HCEC 1CT (cell line): ENCODE measurements around the gene CCDC170.

ENCODE experiments used
- DNase-seq: peaks from one replicate; pipeline ENCODE4 v3.0.0-alpha.2; 2017

Gene CCDC170

DNA sequence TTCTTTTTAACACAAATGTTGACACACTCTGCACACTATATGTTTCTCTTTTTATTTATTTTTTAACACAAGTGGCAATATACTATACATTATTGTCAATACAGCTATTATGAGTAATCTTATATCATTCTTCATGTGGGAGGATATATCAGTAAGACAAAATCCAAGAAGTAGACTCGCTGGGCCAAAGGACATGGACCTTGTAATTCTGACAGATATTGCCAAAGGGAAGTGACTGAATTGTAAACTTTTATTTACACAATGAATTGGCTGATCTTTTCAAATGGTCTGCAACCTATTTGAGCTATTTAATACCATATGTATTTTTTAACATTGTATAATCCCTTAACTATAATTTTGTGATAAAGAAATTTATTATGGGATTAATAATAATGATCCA is 56.0 kb downstream of the CCDC170 start:
- no peak for DNase-seq

DNA sequence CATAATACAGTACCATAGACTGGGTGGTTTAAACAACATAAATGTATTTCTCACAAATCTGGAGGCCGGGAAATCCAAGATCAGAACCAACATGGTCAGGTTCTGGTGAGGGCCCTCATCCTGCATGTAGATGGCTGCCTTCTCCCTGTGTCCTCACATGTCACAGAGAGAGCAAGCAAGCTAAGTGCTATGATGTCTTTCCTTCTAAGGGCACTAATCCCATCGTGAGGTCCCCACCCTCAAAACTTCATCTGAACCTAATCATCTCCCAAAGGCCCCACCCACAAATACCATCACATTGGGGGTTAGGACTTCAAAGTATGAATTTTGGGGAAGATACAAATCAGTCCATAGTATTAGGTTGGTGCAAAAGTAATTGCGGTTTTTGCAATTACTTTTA is 56.8 kb downstream of the CCDC170 start:
- DNase-seq: no peak

DNA sequence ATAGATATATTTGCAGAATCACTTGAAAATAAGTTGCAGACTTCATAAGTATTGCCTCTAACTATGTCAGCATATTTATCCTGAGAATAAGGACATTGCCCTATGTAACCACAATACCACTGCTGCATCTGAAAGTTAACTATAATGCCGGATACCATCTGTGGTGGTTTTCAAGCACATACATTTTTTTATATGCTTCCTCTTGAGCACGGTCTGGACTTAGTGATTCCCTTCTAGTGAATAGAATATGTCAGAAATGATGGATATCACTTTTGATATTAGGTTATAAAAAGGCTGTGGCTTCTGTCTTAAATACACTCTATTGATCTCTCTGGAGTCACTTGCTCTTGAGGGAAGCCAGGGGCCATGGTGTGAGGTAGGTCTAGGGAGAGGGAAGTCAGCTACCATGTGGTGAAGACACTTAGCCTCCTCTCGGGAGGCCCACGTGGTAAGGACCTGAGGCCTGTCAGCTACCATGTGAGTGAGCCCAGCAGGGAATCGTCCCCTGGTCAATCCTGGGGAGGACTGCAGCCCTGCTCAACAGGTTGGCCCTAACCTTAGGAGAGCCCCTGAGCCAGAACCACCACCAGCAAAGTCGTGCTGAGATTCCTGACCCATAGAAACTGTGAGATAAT is 57.5 kb downstream of the CCDC170 start:
- DNase-seq: no peak

DNA sequence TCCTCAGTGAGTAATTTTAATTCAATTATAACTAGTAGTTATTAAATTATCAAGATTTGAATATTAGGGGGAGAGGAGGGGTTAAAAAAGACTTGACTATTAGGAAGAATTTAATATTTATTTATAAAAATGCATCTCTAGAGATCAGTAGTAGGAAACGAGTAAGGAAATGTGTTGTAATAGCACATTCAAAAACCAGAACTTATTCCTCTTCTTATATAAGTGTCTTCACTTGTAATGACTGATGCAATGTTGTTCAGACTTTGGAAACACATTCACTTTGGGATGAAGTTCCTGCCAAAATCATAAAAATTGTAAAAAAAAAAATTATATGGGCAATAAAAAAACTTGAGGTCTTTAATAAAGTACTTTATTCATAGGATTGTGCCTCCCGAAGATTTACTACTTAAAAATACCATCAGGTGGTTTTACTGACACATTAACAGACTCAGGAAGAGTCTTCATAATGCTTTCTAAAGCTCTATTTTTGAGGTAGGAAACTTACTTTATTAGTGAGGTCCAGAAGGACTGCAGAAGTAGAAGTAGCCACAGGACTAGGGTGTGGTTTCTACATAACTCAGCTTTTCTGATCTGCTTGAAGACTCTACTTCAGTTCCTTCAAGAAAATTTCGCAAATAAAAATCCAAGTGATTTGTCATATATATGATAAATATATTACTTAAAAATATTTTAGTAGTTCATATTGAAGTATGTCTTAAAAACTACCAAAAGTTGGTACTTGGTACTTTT is 59.8 kb downstream of the CCDC170 start:
- no peak for DNase-seq

DNA sequence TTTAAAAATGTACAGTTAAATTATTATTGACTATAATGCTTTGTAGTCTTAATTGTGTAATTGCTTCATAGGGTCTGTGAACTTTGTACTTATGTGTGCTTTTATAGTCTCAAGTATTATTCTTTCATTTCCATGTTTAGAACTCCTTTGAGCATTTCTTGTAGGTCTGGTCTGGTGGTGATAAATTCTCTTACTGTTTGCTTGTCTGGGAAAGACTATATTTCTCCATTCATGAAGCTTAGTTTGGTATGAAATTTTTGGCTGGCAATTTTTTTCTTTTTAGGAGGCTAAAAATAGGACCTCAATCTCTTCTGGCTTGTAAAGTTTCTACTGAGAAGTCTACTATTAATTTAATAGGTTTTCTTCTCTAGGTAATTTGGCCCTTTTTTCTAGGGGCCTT is 67.4 kb downstream of the CCDC170 start:
- DNase-seq: no peak

DNA sequence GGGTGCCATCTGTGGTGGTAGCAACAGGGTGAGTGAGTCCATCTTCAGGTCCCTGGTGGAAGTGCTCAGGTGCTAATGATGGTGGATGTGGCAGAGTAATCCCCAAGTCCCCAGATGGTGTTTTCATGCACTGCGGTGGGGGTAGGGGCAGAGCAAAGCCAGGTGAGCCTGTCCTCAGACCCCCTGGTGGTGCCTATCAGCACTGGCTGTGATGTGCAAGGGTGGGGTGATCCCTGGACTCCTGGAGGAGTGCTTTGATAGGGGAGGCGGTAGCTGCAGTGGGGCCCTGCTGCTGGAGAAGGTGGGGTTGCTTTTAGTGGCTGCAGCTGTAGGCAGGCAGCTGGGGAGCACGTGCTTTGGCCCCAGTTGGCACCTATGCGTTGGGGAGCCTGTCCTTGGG is 70.8 kb downstream of the CCDC170 start:
- no peak for DNase-seq

DNA sequence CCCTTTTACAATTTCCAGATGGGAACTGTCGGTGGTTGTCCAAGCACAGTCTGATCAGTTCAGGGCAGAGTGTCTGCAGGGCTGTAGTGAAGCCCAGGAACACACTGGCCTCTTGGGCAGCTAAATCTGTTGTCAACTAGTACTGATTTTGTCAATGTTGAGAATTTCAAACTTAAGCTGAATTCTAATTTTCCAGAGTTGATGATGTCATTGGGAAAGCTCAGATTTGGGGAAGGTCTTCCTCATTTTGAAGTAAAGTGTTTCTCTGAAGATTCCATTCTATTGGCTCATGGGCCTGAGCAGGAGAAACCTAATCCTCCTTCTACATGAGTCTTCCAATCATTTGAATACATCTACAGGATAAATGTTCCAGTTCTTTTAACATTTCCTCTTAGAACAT is 72.1 kb downstream of the CCDC170 start:
- DNase-seq: no peak

DNA sequence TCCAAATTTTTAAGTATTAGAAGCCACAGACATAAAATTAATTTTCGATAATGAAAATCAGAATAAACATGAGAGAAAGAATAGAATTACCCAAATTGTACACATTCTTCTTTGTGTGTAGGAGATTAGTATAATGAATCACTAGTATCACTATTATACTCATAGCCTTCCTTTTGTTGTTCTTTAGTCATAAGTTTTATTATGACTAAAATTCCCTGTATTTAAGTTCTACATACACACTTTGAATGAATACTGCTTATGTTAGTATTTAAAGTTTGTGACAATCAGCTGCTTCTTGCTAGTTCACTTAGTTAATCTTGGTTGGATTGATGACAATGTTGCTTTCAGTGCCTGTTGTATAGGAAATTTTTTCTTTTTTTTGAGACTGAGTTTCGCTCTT is 72.7 kb downstream of the CCDC170 start:
- no peak for DNase-seq

DNA sequence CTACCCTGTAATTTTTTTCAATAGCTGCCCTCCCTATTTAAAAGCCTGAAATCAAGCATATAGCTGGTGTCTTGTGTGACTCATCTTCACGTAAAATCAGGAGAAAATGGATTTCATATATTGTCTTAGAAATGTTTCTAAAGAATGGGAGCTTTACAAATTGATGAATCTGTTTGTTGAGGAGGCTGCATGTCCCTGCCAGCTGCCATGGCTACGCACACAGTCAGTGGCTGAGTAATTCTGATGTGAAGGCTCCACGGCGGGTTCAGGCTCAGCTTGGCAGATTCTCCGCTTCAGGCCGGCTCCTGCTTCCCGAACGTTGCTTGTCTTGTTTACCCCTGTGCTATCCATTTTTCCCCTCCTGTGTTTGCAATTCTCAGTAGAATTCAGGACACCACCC is 82.8 kb downstream of the CCDC170 start:
- no peak for DNase-seq

DNA sequence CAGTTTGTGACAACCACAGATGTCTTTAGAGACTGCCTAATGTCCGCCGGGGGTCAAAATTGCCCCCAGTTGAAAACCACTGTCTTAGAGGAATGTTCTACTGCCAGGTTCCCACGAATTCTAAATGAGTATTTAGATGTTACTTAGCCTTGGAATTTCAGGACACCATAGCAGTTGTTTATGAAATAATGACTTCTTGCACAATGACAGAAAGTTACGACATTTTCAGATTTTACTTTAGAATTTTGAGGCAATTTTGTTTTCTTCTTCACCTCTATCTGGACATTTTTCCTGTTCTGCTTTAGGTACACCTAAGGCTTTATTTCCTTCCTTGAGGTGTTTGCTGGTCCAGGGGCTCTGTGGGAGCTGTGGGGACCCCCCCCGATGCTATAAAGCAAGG is 83.4 kb downstream of the CCDC170 start:
- DNase-seq: no peak

DNA sequence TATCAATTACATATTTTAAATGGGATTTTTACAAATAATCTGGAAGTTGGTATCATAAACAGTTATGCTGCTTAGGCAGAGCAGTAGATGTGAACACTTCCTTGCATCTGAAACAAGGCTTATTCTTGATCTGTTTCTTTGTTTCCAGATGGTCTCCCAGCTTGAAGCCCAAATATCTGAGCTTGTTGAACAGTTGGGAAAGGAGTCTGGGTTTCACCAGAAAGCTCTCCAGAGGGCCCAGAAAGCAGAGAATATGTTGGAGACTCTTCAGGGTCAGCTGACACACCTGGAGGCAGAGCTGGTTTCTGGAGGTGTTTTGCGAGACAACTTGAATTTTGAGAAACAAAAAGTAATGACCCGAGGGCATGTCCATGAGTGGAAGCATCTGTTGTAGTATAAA is 91.9 kb downstream of the CCDC170 start:
- DNase-seq: no peak

DNA sequence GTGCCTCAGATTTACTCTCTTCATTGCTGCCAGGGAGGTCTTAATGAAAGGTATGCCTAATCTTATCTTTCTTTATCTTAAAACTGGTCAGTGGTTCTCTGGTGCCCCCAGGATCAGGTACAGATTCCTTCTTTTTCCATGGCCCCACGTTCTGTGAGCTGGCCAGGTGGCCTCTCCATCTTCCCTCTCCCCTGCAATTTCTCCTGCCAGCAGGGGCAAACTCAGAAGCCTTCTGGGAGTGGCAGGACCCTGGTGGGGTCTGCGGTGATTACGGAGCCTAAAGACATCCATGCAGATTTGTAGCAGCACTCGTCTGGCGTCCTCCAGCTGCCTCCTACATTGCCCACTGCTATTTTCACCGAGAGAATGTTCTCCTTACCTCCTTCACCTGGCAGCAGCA is 95.8 kb downstream of the CCDC170 start:
- DNase-seq: no peak

DNA sequence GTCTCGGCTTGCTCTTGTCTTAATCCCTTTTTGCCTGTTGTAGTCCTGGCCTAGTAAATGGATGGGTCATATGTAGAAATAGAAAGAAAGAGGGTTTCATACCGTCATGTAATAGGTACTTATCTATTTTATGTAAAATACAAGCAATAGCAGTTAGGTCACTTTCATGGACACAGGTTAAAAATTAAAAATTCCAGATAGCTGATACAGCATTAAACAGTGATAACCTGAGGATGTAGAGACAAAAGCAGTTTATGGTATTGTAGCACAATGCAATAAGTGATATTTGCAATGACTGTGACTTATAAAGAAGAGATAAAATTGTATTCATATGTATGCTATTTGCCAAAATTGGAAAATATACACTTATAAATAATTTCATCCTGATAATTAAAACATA is 96.9 kb downstream of the CCDC170 start:
- DNase-seq: no peak

DNA sequence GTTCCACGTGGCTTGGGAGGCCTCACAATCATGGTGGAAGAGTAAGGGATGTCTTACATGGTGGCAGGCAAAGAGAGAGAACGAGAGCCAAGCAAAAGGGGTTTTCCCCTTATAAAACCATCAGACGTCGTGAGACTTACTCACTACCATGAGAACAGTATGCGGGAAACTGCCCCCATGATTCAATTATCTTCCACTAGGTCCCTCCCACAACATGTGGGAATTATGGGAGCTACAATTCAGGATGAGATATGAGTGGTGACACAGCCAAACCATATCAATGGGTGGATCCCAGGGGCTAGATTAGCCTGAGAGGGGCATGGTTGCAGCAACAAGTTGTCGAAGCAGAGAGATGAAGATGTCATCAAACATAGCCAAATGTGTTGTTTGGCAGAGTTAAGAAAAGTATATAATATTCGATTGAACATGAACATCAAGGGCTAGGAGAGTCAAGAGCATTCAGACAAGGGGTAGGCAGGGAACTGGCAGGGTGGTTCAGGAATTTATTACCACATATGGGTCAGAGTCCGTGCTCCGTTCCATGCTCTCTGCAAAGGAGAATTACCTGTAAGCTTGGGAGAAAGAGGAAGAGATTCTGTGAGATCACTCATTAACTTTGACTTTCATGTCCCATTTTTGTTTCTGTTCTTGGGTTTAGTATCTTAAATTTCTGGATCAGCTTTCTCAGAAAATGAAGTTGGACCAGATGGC is 98.8 kb downstream of the CCDC170 start:
- no peak for DNase-seq

DNA sequence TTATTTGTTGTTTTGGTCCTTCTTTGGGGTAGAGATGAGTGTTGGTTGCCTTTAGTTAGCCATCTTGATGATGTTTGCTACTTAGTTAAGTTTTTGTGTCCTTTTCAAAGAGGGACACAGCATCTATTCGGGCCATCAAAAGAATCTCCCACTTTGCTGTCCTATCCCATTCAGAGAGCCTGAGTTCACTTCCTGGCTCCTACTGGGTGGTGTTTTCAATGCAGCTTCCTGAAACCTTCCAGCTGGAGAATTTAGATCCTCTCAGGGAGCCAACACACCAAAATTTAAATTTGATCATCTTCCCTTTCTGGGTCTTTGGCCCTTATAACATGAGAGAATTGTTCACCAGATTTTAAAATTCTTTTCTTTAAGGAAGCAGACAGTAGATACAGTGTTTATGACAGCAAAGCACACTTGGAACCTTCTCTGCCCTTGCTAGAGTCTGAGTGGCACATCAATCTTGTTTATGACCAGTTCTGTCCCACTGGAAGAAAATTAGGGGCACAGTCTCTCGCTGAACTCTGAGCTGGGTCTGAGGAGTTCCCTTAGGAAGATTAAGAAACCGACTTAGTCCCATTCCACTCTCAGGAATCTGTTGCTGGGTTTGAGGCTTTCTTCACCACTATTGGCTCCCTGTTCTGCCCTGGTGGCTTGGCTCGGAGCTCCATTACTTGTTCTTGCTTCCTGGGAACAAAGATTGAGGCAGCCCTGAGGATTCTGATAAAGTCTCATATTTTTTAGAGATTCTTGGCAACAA is 115.5 kb downstream of the CCDC170 start:
- no peak for DNase-seq

DNA sequence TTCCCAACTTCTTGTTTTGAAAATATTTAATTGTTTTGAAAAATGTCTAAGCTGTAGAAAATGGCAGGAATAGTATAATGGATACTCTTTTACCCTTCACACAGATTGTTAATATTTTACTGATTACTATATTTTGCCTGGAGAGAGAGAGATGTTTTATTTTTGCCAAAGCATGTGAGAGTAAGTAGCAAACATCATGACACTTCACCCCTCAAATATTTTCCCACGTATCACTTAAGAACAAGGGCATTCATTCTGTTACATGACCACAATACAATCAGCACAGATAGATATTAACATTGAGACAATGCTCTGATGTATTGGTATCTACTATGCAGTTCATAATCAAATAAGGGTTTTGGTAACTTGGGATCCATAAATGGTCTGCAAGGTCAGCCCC is 116.5 kb downstream of the CCDC170 start:
- no peak for DNase-seq

DNA sequence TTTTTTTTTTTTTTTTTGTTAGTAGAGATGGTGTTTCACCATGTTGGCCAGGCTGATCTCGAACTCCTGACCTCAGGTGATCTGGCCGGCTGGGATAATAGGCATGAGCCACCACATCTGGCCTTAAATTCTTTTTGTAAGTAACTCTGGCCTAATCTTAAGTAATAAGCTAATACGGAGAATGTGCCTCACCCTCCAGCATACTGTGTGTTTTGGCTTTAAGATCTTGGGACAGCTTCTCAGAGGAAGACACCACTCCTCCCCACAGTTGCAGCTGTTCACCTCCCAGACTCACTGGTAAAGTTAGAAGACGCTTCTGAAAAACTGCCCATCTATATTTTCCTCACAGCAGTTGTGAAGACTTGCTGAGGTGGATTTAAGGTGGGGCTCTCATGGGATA is 120.8 kb downstream of the CCDC170 start:
- no peak for DNase-seq

DNA sequence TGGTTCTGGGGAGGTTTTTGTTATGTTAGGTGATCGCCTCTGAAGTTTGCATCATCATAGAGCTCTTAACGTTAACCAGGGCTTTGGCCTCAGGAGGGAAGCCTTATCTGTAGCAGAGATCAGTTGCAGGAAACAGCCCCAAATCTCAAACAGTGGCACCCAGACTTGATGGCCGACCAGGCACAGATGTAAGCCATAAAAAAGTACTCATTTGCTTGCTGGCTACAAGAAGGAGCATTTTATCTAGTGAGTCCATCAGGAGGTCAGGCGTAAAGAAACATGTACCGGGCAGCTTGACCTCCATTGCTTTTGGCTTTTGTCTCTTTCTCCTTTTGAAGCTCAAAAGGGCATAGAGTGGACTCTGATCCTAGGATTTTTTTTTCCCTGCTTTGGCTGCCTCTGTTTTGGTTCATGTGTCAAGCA is 122.3 kb downstream of the CCDC170 start:
- DNase-seq: no peak

DNA sequence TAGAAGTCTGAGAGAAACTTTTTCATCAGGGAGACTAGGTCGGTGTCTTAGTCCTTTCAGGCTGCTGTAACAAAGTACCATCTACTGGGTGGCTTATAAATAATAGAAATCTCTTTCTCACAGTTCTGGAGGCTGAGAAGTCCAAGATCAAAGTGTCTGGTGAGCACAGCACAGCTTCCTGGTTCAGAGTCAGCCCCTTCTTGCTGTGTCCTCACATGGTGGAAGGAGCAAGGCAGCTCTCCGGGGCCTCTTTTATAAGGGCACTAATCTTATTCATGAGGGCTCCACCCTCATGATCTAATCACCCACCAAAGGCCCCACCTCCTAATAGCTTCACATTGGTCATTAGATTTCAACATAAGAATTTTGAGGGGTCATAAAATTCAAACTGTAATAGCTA is 122.8 kb downstream of the CCDC170 start:
- no peak for DNase-seq

DNA sequence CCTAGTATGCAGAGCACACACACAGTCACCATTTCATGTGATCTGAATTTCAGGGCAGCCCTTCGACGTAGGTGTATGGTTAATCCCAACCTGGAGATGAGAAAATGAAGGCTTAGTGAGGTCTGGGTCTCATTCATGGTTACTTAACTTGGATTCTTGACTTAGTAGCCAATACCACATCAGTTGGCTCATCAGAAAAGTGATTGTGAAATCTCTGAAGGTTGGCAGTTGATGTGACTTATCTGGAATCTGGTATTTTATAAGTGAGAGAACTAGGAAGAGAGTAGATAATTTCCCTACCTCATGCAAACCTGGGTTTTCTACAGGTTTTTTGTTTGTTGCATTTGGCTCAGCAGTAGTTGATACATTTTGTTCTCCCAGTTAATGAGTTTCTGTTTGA is 123.7 kb downstream of the CCDC170 start:
- DNase-seq: no peak

DNA sequence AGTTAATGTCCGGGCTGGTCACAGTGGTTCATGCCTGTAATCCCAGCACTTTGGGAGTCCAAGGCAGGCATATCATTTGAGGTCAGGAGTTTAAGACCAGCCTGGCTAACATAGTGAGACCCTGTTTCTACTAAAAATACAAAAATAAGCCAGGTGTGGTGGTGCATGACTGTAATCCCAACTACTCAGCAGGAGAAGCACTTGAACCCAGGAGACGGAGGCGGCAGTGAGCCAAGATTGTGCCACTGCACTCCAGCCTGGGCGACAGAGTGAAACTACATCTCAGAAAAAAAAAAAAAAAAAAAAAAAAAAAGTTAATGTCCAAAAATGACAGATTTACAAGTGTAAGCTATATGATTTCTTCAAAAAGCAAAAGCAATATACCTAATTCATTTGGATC is 124.9 kb downstream of the CCDC170 start:
- no peak for DNase-seq

DNA sequence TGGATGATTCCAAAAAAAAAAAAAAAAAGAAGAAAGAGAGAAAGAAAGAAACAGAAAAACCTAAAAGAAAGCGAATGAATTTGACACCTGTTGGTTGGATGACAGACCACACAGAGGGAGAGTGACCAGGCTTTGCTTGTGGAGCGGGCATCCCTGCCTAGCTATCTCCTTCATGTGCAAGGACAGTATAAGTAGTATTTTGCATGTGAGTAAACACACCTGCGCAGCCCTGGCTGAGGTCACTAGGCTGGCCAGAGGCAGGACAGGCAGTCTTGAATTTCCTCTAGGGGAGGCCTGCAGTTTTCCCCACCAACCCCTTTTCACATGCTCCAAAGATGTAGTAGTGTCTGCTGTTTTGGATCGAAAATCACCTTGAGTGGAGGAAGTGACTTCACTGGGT is 126.4 kb downstream of the CCDC170 start:
- no peak for DNase-seq

DNA sequence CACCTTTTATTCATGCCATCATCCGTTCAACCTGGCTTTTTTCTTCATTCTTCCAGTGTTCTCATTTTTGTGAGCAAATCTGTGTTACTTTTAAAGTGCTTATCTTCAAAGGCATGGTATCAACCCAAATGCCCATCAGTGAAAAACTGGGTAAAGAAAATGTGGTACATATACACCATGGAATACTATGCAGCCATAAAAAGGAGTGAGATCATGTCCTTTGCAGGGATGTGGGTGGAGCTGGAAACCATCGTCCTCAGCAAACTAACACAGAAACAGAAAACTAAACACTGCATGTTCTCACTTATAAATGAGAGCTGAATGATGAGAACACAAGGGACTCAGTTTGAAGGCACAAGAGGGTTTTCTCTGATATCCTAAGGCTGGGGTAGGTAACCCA is 130.3 kb downstream of the CCDC170 start:
- DNase-seq: no peak

DNA sequence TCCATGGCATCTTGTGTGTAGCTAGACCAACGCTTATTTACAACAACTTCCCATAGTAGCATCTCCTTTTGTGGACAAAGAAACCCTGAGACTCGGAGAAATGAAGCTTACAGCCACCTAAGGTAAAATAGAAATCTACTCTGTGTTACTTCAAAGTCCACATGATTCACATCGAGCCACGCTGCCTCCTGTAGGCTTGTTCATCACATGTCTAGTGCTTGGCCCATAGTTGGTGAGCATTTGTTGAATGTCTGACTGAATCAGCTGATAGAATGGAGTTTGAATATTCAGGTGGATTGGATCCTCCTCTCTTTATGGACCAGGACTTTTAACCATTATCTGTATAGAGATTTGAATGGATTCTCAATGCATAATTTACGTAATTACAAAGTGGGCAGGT is 130.7 kb downstream of the CCDC170 start:
- DNase-seq: no peak
